GM21367 (cell line): ENCODE measurements around the gene NDUFA13.

ENCODE experiments used
- ATAC-seq: cut with Tn5 transposase; IDR thresholded peaks from one replicate; pipeline ENCODE4 v1.9.1; 2021; ENCODE audit not compliant: unreplicated experiment

NDUFA13 gene

DNA sequence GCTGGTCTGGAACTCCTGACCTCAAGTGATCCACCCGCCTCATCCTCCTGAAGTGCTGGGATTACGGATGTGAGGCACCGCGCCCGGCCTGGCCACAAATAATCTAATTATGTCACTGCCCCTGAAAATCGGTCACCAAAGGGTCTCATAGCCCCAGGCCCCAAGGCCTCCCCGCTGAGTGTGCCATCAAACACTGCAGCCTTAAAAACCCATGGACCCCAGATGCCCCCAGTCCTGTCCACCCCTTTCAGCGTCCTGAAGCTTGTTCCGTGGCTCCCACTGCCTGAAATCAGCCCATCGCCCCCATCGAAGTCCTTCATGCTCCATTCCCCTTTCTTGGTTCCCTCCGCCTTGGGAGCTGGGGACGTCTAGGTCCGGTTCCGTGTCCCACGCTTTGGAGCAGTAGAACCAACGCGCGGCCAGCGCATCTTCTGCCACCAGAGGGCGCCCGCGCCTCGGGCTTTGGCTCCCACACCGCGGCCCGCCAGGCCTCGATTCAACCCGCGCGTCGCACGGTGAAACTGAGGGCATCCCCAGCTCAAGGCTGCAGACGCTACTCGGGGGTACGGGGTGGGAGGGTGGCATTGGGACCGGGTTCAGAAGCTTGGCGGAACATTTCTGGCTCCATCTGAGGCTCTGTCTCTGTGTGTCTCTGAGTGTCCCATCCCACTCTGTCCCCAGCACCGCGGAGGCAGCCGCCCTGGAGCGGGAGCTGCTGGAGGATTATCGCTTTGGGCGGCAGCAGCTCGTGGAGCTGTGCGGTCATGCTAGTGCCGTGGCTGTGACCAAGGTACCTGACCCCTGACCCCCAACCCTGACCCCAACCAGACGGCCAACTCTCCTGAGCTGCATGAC is 16.2 kb downstream of the NDUFA13 start:
- ATAC-seq, result no peak

DNA sequence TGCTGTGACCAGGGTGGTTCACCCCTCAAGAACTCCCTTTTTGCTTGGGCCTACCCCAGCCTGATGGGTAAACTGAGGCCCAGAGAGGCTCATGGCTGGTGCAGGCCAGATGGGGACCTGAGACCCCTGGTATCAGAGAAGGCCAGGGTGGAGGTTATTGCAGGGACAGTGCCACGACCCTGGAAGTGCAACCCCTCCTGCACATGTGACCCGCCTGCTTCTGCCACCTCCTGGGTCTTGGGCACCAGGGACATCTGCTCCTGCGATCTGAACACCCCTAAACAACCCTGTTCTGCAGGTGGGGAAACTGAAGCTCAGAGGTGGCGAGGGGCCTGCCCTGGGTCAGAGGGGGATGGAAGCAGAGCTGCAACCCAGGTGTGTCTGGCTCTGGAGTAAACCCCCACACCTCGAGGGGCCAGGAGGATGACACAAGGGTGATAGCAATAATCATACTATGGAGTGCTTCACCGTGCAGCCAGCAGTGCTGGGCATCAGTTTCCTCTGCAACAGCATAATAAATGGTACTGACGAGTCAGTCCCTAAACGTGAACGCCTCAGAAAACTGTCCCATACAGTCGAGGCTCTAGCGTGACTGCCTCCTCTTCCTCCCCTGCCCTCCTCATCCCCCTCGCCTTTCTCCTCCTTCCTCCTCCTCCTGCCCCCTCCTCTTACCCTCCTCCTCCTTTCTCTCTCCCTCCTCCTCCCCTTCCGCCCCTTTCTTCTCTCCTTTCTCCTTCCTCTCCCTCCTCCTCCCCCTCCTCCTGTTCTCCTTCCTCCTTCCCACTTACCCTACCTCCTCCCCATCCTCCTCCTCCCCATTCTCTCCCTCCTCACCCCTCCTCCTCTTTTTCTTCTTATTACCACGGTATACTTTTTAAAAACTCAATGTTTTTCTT is 17.0 kb downstream of the NDUFA13 start:
- no peak for ATAC-seq

DNA sequence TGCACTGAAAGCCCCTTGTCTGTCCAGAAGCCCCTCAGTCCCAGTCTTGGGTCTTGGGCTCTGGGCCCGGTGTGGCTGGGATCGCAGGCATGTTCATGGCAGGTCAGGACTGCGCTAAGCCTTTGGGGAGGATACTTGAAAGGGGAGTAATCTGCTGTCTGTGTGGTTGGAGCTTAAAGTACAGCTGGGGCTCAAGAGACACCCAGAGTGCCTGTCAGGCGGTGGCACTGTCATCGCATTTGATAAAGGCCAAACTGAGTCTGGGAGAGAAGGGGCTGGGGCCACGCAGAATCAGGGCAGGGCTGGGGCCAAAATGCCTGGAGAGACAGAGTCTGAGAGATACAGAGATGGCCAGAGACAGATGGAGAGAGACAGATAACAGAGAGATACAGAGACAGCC is 17.8 kb downstream of the NDUFA13 start:
- no peak for ATAC-seq

DNA sequence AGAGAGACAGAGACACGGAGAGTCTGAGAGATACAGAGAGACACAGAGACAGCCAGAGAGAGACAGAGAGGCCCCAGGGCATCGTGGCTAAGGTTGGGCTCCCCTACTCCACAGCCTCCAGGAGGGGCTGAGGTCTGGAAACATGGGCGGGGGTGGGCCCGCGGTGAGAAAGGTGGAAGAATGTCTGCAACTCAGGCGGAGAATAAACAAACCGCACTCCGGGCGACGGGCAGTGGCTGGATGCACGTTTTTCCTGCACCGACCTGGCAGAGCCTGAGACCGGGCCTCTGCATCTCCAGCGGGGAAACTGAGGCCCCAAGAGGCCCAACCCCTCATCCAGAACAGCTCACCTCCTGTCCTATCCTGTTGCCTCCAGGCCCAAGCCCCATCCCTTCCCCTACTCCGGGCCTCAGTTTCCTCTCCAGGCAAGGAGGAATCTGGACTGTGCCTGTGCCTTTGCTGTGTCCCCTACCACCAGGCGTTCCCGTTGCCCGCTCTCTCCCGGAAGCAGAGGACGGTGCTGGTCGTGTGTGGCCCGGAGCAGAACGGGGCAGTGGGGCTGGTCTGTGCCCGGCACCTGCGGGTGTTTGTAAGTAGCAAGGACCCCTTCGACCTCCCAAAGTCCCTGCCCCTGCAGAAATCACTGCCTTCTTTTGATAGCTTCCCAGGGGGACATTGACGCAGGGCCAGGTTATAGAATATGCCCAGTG is 18.7 kb downstream of the NDUFA13 start:
- ATAC-seq, result no peak

DNA sequence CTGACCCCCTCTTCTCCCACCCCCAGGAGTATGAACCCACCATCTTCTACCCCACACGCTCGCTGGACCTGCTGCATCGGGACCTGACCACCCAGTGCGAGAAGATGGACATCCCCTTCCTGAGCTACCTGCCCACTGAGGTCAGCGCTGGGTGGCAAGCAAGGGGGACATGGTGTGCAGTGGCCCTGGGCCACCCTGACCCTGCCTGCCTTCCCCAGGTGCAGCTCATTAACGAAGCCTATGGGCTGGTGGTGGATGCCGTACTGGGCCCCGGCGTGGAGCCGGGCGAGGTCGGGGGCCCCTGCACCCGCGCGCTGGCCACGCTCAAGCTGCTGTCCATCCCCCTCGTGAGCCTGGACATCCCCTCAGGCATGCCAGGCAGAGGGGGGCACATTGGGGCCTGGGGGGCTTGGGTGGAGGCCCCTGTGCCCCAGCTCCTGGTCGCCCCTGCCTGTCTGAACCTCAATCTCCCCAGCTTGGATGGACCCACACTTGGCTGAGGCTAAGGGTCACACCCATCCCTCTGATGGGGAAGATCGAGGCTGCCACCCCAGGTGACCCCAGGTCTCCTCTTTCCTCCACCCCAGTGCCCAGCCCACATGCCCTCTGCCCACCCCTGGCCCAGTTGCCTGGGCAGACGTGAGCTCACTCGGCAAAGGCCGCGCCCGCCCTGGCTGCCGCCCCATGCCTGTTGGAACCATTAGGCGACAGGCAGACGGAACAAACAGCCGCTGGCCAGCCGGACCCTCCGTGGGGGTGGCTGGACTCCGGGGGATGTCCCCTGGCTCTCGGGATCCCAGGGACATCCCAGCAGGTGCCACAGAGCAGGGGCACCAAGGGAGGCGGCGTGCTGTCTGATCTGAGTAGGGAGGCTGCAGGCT is 19.5 kb downstream of the NDUFA13 start:
- no peak for ATAC-seq

DNA sequence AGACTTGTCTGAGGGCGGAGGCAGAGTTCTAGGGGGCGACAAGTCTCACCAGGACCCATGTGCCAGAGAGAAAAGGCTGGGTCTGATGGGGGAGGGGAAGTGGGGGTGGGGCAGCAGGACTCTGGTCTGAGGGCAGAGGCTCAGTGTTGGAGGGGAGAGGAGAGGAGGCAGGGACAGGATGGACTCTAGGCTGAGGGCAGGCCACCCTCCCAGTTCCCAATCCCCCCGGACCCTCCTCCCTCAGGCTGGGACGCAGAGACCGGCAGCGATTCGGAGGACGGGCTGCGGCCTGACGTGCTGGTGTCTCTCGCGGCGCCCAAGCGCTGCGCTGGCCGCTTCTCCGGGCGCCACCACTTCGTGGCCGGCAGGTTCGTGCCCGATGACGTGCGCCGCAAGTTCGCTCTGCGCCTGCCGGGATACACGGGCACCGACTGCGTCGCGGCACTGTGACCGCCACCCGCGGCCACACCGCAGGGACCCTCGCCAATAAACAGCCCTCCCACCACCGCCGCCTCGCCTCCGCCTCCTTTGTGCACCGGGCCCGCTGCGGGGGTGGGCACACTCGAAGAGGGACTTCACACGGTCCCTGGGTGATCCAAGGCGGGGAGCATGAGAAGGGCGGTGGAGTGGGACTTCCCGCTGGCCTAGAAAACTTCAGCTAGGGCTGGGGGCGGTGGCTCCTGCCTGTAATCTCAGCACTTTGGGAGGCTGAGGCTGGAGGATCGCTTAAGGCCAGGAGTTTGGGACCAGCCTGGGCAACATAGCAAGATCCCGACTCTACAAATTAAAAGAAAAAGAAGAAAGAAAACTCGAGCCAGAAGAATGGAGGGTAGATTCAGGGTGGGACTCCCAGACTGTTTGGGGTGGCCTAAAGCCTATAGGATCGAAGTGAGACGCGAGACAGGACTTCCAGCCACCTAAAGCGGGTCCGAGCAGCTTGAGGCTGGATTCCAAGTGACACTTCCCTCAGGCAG is 21.3 kb downstream of the NDUFA13 start:
- no peak for ATAC-seq

DNA sequence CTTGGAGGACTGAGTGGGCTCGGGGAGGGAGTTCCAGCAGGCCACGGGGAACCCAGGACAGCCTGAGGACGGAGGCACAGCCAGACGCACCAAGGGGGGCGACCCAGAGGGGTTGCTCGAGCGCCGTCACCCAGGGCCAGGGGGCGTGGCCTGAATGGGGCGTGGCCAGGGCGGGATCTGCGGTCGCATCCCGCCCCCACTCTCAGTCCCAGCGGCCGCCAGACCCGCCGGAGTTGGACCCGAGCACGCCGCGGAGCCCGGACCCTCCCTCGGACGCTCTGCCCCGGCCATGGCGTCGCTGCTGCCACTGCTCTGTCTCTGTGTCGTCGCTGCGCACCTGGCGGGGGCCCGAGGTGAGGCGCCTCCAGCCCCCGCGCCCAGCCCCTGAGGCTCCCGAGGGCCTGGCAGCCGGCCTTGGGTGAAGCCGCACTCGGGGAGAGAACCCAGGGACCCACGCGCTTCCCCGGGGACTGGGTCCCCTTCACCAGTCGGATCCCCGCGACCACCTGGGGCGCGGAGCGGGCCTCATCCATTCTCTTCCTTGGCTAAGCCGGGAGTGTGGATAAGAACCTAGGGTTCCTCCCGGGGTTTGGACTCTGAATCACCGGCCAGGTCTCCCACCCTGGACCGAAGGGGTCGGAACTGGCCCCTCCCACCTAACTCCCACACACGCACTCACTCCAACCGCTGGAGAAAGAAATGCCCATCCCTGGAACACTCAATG is 22.2 kb downstream of the NDUFA13 start, which contains the start of gene CILP2:
Gene CILP2, plus strand, starts transcription at position 205 of the 724 bp plus-strand sequence. Its CDS starts 85 bp downstream, at position 290.
- ATAC-seq, result no peak

DNA sequence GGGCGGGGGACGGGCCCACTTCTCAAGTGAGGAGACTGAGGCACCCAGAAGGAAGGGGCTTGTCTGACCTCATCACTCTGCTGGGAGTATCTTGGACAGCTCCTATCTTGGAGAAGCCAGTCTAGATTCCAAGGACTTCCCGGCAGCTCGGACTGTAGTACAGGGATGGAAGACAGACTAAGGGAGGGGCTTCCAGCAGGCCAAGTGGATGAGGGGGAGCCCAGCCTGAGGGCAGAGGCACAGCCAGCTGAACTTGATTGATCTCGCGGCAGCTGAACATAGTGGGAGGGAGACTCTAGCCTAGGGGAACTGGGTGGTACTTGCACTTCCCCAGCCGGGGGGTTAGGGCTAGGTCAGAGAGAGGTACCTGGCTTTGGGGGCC is 22.8 kb downstream of the NDUFA13 start:
- ATAC-seq, result no peak

DNA sequence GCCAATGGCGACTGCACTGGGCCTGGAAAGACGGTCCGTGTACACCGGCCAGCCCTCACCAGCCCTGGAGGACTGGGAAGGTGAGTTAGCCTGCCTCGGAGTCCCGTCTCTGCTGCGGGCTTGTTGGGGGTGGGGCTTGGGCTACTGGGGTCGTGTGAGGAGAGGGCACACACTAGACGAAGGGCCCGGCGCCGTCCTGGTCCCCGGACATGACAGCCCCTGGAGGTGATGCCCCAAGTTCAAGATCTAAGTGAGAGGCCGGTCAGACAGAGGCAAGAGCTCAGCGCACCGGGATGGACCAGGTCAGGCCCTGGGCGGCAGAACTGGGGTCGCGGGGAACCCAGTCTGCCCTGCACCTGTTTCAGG is 23.7 kb downstream of the NDUFA13 start:
- ATAC-seq, result no peak

DNA sequence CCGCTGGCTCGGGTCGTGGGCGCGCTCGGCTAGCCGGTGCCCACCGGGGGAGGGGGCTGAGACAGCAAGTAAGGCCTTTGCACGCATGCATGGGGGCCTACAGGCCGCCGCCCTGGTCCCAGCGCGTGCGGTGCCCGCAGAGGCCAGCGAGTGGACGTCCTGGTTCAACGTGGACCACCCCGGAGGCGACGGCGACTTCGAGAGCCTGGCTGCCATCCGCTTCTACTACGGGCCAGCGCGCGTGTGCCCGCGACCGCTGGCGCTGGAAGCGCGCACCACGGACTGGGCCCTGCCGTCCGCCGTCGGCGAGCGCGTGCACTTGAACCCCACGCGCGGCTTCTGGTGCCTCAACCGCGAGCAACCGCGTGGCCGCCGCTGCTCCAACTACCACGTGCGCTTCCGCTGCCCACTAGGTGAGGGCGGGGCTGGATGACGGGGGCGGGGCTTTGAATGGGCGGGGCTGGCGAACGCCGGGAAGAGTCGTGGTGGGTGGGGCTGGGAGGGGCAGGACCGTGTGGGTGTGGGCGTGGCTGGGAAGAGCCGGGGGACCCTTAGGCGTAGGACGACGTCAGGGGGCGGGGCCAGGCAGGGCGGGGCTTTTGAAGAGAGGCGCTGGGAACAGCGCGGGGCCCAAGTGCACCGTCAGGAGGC is 24.2 kb downstream of the NDUFA13 start:
- ATAC-seq, result no peak

DNA sequence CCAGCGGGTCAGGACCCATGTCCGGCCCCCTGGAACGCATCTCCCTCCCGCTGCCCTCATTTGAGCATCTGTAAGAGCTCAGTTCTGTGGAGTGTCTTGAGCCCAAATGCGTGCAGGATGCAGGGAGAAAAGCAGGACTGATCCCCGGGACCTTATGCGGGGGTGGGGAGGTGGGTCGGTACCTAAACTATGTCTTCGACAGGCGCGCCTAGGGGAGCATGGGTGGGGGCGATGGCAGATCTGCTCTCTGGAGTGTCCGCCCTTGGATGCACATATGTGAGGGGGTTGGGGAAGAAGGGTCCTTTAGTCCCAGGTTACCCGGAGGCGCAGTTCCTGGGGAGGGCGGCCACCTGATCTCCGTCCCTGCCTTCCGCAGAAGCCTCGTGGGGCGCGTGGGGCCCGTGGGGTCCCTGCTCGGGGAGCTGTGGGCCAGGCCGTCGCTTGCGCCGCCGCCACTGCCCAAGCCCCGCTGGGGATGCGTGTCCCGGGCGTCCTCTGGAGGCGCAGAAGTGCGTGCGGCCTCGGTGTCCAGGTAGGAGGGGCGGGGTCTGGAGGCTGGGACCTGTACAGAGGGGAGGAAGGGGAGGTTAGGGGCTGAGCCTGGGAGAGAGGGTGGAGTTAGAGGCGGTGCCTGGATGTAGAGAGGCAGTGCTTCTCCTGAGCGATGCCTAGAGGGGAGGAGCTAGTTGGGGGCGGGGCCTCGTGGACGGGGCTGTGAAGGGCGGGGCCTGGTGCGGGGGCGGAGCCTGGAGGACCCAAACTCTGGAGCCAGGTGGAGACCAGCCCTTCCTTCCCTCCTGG is 24.9 kb downstream of the NDUFA13 start:
- ATAC-seq, result no peak

DNA sequence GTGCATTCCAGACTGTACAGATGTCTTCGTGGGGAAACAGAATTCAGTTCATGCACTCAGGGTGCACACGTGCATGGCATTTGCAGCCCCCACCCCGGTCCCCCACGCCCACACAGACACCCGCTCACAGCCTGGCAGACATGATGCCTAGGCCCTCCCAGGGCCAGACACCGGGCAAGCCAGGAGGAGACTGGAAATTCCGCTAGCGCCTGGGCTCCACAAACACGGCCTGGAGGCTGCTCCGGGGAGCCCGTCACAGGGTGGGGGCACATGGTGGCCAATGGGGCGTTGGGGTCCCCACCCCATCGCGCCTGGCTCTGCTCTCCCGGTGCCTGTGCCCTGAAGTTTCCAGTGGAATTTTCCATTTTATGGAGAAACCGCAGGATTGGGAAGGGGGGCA is 25.6 kb downstream of the NDUFA13 start:
- no peak for ATAC-seq

DNA sequence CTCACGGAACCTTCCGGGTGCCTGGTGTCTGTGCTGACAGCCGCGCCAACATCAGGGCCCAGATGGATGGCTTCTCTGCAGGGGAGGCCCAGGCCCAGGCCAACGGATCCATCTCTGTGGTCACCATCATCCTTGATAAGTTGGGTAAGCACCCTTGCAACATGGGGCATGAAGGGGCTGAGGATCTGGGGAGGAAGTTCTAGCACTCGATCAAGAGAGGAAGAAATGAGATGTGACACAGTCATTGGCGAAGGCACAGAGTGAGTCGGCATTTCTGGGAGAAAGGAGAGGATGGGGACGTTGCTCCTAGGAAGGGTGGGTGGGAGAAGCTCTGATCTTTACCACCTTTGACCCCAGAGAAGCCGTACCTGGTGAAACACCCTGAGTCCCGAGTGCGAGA is 26.5 kb downstream of the NDUFA13 start:
- no peak for ATAC-seq

DNA sequence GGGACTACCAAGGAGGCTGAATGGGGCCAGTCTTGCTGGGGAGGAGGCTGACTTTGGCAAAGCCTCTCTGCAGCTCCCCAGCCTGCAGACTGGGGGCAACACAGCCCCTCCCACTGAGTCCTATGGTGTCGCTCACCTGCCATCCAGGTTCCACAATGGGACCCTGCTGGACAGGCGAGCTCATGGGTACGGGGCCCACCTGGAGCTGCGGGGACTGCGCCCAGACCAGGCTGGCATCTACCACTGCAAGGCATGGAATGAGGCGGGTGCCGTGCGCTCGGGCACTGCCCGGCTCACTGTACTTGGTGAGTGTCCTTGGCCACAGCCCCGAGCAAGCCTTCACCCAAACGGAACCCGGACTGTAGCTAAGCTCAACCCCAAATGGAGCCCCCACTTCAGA is 27.1 kb downstream of the NDUFA13 start:
- no peak for ATAC-seq

DNA sequence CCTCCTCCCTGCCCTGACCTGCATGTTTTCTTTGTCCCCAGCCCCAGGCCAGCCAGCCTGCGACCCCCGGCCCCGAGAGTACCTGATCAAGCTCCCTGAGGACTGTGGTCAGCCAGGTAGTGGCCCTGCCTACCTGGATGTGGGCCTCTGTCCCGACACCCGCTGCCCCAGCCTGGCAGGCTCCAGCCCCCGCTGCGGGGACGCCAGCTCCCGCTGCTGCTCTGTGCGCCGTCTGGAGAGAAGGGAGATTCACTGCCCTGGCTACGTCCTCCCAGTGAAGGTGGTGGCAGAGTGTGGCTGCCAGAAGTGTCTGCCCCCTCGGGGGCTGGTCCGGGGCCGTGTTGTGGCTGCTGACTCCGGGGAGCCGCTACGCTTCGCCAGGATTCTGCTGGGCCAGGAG is 27.6 kb downstream of the NDUFA13 start:
- no peak for ATAC-seq

DNA sequence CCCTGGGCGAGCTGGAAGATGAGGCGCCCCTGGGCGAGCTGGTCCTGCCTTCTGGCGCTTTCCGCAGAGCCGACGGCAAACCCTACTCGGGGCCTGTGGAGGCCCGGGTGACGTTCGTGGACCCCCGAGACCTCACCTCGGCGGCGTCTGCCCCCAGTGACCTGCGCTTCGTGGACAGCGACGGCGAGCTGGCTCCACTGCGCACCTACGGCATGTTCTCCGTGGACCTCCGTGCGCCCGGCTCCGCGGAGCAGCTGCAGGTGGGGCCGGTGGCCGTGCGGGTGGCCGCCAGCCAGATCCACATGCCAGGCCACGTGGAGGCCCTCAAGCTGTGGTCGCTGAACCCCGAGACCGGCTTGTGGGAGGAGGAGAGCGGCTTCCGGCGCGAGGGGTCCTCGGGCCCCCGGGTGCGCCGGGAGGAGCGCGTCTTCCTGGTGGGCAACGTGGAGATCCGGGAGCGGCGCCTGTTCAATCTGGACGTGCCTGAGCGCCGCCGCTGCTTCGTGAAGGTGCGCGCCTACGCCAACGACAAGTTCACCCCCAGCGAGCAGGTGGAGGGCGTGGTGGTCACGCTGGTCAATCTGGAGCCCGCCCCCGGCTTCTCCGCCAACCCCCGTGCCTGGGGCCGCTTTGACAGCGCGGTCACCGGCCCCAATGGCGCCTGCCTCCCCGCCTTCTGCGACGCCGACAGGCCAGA is 28.4 kb downstream of the NDUFA13 start:
- no peak for ATAC-seq
